ENCODE measurements around the gene LSM5.

DNA sequence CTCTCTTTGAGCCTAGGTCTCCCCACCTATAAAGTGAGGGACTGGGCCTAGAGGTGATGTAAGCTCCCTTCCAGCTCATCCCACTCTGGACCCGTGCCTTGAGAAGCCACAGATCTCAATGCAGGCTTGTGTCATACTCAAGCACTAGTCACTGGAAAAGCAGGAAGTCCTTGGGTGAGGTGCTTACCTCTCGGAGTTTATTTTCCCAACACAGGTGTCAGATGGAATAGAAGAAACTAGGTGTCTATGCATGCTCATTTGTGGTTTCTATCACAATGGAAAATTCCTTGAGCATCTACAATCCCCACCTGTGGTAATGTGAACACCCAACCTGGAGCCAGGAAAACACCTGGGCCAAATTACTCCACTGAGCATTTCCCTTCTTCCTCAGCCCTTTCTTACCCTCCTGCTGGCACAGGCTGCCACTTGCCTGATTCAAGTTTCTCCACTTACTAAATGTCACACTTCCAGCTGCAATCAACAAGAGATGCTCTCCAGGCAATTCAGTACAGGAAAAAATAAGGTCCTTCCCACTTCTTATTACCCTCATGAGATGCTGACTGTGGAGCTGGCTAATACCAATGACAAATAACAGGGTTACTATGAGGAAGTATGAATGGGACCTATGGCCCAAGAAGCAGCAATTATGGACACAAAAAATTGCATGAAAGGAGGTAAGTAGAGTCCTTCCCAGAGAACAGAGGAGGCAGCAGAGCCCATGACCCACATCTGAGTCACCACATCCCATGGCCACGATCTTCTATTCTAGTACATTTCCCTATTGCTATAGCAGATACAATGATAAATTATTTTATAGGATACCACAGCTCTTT is 13.1 kb downstream of the LSM5 start:
- TF ChIP-seq CTCF (IDR thresholded peaks at IDR 0.05), result no peak
- TF ChIP-seq EZH2phosphoT487 (IDR thresholded peaks at IDR 0.05), result no peak
- no peak for TF ChIP-seq EZH2 (IDR thresholded peaks at IDR 0.05)
